Measurements from ENCODE around the gene KLK12. TPM values are rescaled to one million over a fixed set of nuclear protein-coding genes. Genes with fewer than 3 reads are reported as not detected.

The KLK12 gene
- total RNA-seq, 1 experiment from 2014 or later, result not detected

DNA sequence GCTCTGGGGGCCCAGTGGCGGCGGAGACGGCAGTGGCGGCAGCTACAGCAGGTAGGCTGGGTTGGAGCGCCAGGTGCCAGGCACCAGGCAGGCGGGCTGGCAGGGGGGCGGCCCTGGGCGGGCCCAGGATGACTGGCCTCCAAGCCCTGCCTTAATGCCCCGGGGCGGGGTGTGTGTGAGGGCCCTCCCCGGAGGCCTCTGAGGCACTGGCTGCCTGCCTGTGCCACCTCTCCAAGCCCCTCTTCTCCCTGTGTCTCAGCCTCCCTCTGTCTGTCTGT lies 8.3 kb downstream of the KLK12 start, which contains the start of gene KLK11:
TSS of gene KLK11 (minus strand) at position 63 of the 278 bp plus-strand sequence. CDS start 985 bp downstream, outside the sequence.
- H3K79me2 ChIP-seq (ENCODE audit: insufficient read depth, low read length), result no peaks in the 10 kb centered on the region
- H3T11ph ChIP-seq (ENCODE audit: low read length), result no peak within 1 kb of the TSS
- H3K23me2 ChIP-seq (ENCODE audit: insufficient read length, low read depth, low read length, poor library complexity, severe bottlenecking), result no peaks in the 10 kb centered on the region
- Mint-ChIP-seq H3K9me3 (no peaks in the 10 kb centered on the region; a peak in 1 of 5 replicates), H3K4me3 (peak within 1 kb of the TSS in 1 of 2 experiments; percentile 23; a peak in 1 of 5 replicates), H3K27me3 (ENCODE audit: low read depth) (peaks cover 5% of the 10 kb centered on the region), H3K36me3 (ENCODE audit: insufficient read depth in 1 of 3, low read depth in 3 of 3) (no peaks in the 10 kb centered on the region), H3K27ac (peak within 1 kb of the TSS in 2 of 3 experiments; percentile 18 to 58; a peak in 1 of 7 replicates), H3K4me1 (peaks cover 24 to 46% of the 10 kb centered on the region in 2 experiments)
- no peak within 1 kb of the TSS for H4K8ac ChIP-seq (replicated peaks; ENCODE audit: insufficient read length, low read depth, low read length)
- H2BK5ac ChIP-seq (ENCODE audit: insufficient read length, low read length), result no peak within 1 kb of the TSS
- H3K27ac ChIP-seq (ENCODE audit: insufficient read length, low read depth, low read length), result no peak within 1 kb of the TSS
- peak within 1 kb of the TSS; percentile 8; the same call in 1 of the 2 replicates for H3K14ac ChIP-seq (ENCODE audit: insufficient read depth, low read length)
- no peak for DNase-seq
- no peak within 1 kb of the TSS for H2BK12ac ChIP-seq (ENCODE audit: insufficient read length, low read depth, low read length)
- no peak within 1 kb of the TSS for H2BK15ac ChIP-seq (ENCODE audit: low read depth, low read length)
- TF ChIP-seq, protein P1, sequence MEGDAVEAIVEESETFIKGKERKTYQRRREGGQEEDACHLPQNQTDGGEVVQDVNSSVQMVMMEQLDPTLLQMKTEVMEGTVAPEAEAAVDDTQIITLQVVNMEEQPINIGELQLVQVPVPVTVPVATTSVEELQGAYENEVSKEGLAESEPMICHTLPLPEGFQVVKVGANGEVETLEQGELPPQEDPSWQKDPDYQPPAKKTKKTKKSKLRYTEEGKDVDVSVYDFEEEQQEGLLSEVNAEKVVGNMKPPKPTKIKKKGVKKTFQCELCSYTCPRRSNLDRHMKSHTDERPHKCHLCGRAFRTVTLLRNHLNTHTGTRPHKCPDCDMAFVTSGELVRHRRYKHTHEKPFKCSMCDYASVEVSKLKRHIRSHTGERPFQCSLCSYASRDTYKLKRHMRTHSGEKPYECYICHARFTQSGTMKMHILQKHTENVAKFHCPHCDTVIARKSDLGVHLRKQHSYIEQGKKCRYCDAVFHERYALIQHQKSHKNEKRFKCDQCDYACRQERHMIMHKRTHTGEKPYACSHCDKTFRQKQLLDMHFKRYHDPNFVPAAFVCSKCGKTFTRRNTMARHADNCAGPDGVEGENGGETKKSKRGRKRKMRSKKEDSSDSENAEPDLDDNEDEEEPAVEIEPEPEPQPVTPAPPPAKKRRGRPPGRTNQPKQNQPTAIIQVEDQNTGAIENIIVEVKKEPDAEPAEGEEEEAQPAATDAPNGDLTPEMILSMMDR (conservative IDR thresholded peaks at IDR 0.05), result no peak
- H3K23ac ChIP-seq (ENCODE audit: insufficient read length, low read depth, low read length), result no peak within 1 kb of the TSS
- no peaks in the 10 kb centered on the region for H3K27me3 ChIP-seq (ENCODE audit: insufficient read depth, low read length)
- no peak within 1 kb of the TSS for H4K91ac ChIP-seq (ENCODE audit: insufficient read length, low read depth, low read length)
- no peak within 1 kb of the TSS for H4K5ac ChIP-seq (ENCODE audit: insufficient read length, low read depth, low read length)
- no peak within 1 kb of the TSS for H3K4me2 ChIP-seq (ENCODE audit: insufficient read depth, insufficient read length, low read length)
- H3K4me1 ChIP-seq (ENCODE audit: insufficient read depth, low read length), result no peaks in the 10 kb centered on the region
- H3K4ac ChIP-seq (ENCODE audit: low read depth, low read length), result no peak within 1 kb of the TSS
- H2AFZ ChIP-seq (ENCODE audit: low read length), result no peak within 1 kb of the TSS
- no peak within 1 kb of the TSS for H3K56ac ChIP-seq (ENCODE audit: insufficient read length, low read depth, low read length)
- no peak within 1 kb of the TSS for H3K9ac ChIP-seq (ENCODE audit: extremely low read depth, insufficient read length, low read length)
- no peaks in the 10 kb centered on the region for H3K9me3 ChIP-seq (ENCODE audit: control insufficient read depth, low read depth, low read length)
- H2BK120ac ChIP-seq (ENCODE audit: low read depth, low read length, poor library complexity, severe bottlenecking), result no peak within 1 kb of the TSS
- no peak within 1 kb of the TSS for H2BK20ac ChIP-seq (ENCODE audit: low read depth, low read length, poor library complexity, severe bottlenecking)
- H4K20me1 ChIP-seq (ENCODE audit: control insufficient read depth, insufficient read depth, insufficient read length), result no peaks in the 10 kb centered on the region
- H3K18ac ChIP-seq (ENCODE audit: insufficient read length, low read depth, low read length), result no peak within 1 kb of the TSS
- no CpG with 5 or more reads among the region's 11 CpGs for WGBS (ENCODE audit: extremely low coverage, insufficient read length, low lambda C conversion rate)
- H3K79me1 ChIP-seq (ENCODE audit: insufficient read depth, low read depth, low read length, poor library complexity, severe bottlenecking), result no peaks in the 10 kb centered on the region
- H2AK5ac ChIP-seq (ENCODE audit: insufficient read length, low read length), result no peak within 1 kb of the TSS
